ENCODE measurements around the gene BPIFB6.

Gene BPIFB6

GRCh38 chr20:33065785-33066184, 34.3 kb downstream of the BPIFB6 start:
- no peak for DNase-seq

- DNase-seq, result no peak
Observed at GRCh38 chr20:33067806-33068205, 36.4 kb downstream of the BPIFB6 start.

DNA sequence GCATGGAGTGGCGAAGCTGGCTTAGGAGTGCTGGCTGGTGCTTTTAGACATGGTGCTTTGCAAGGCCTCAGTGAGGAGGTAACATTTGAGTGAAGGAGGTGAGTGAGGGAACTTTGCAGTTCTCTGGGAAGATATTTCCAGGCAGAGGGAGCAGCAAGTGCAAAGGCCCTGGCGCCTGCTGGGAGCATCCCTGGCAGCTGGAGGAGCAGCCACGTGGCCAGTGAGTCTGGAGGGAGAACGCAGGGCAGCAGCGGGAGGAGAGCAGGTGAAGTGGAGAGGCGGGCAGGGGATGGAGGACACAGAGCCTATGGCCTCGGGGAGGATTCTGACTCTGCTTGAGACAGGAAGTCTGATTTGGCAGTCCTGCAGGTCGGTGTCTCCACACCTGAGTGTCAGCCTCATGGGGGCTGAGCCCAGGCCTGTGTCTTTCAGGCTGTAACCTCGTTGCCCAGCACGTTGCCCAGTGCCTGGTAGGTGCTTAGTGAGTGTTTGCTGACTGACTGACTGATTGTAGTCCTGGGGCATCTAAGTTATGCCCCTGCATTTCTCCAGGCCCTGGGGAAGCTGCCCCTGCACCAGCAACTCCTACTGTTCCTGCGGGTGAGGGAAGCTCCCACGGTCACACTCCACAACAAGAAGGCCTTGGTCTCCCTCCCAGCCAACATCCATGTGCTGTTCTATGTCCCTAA, 36.9 kb downstream of the BPIFB6 start:
- no peak for DNase-seq

- no peak for DNase-seq
Observed at GRCh38 chr20:33069673-33070072, 38.2 kb downstream of the BPIFB6 start.

- DNase-seq, result no peak
Observed at GRCh38 chr20:33070111-33071053, 38.9 kb downstream of the BPIFB6 start.

- no peak for DNase-seq
Observed at GRCh38 chr20:33071198-33071597, 39.8 kb downstream of the BPIFB6 start.

DNA sequence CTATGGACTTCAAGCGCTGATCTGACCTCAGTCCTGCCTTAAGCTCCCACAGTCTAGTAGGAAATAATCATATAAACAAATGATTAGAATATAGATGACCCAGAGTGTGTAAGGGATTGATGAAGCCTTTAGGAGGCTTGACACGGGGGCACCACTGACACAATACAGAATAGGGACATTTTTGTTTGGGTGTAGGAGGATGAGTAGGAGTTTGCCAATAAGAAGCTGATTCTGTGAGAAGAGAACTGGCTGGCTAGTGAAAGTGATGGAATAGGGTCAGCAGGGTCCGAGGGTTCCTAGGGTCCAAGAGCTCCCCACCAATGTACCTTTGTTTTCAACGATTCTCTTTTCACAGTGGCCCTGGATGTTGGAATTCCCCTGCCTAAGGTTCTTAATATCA, 40.9 kb downstream of the BPIFB6 start:
- DNase-seq, result no peak

- DNase-seq, result no peak
Observed at GRCh38 chr20:33072813-33073212, 41.4 kb downstream of the BPIFB6 start.

- no peak for DNase-seq
Observed at GRCh38 chr20:33074675-33075074, 43.2 kb downstream of the BPIFB6 start.

DNA sequence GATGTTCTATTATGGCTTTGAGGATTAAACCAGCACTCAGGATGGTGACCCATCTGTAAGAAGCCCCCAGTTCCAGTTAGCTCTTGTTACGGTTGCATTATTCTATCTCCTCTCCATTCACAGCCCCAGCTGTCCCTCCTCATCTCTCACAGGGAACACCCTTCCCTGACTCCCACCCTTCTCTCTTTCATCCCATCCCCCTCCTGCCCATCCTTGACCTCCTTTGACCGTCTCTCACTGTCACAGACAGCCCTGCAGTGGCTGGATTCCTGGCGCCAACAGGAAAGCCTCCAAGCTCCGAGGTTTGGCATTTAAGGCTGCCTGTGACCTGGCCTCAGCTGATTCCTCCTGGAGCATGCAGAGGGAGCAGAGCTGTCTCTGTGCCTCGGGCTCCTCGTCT, 43.8 kb downstream of the BPIFB6 start:
- no peak for DNase-seq

DNA sequence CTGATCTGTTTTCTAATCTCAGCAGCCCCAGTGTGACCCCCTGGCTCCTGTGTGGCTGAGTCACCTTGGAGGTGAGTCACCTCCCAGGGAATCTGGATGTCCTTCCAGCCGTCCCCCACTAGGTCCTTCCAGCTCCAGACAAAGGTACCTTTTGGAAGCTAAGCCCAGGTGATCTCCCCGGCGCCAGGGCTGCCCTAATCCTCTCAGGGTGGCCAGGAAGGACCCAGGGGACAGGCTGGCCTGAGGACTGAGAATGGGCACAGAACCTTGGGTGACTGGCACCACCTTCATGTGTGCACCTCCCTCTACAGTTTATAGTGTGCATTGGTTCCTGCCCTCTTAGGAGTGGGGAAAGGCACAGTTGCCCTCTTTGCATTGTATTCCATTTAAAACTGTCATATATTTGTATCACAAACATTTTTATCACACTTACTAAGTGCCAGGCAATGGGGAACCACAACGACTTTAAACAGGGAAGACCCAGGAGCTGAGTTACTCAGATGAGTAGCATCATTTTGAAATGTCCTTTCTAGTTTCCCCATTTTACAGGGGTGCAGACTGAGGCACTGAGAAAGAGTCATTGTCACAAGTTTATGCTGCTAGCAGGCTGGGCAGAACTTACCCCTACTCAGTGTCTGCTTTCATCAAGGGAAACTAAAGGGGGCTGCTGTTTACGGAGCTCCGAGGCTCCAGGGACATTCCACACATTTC, 45.4 kb downstream of the BPIFB6 start:
- DNase-seq, result no peak

GRCh38 chr20:33079259-33079658, 47.8 kb downstream of the BPIFB6 start, which contains the start of gene BPIFB4:
BPIFB4 (plus strand) TSS chr20:33079643; CDS start chr20:33081527, 1,884 bp downstream.
- DNase-seq, result no peak

- DNase-seq, result no peak
Observed at GRCh38 chr20:33081411-33082154, 50.1 kb downstream of the BPIFB6 start.

- DNase-seq, result no peak
Observed at GRCh38 chr20:33082546-33082945, 51.1 kb downstream of the BPIFB6 start.

- DNase-seq, result no peak
Observed at GRCh38 chr20:33083544-33084340, 52.3 kb downstream of the BPIFB6 start.

DNA sequence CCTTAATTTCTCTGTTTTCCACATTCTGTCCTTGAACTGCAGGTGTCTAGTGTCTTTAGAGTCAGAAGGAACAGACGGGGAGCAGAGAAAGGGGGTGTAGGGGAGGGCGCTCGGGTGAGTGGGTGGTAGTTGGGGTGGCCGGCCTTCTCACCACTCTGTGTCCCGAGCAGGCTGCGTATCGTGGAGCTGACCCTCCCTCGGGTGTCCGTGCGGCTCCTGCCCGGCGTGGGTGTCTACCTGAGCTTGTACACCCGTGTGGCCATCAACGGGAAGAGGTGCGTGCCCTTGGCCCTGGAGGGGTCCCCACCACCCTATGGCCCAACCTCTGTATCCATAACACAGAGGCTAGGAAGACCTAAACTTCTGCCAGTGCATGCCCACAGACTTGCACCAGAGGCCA, 53.3 kb downstream of the BPIFB6 start:
- DNase-seq, result no peak

- no peak for DNase-seq
Observed at GRCh38 chr20:33086052-33086722, 54.7 kb downstream of the BPIFB6 start.

GRCh38 chr20:33091147-33091546, 59.7 kb downstream of the BPIFB6 start:
- no peak for DNase-seq

- DNase-seq, result no peak
Observed at GRCh38 chr20:33091693-33092092, 60.2 kb downstream of the BPIFB6 start.

GRCh38 chr20:33092361-33092760, 60.9 kb downstream of the BPIFB6 start:
- DNase-seq, result no peak

DNA sequence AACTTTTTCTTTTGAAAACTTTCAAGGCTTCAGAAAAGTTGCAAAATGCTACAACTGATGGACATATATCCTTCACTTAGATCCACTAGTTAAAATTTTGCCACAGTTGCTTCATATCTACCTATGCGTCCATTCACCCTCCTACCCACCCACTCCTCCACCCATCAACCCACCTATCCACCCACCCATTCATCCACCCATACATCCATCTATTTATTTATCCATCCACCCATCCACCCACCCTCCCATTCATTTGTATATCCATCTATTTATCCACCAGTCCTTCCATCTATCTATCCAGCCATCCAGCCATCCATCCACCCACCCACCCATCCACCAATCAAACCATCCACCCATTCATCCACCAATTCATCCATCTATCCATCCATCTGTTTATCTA, 61.6 kb downstream of the BPIFB6 start:
- DNase-seq, result no peak
